IPS-NIHi11 (cell line): ENCODE measurements around the gene UBR4.

Experiments
- DNase-seq: peaks from one replicate; pipeline ENCODE4 v3.0.0; 2012; ENCODE audit warnings: mixed read lengths, low spot score

The UBR4 gene

DNA sequence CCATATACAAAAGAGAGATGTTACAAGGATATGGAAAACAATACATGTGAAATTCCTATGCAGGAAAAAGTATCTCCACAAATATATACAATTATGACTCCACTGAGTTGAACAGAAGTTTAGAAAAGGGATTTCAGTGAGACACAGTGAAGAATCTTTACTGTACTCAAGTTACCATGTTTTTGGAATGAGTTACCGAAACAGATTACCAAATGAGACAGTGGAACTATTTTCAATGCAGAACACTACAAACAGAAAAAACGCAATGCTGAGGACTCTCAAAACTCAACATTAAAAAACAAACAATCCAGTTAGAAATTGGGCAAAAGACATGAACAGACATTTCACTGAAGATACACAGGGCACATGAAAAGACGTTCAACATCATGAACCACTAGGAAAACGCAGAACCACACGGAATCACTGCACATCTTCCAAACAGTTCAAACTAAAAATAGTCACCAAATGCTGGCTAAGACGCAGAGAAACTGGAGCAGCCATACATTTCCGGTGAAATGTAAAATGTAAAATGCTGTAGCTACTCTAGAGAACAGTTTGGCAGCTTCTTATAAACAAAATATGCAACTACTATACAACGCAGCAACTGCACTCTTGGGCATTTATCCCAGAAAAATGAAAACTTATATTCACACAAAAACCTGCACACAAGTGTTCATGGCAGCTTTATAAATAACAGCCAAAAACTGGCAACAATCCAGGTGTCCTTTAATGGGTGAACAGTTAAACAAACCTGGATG, 118.7 kb downstream of the UBR4 start:
- DNase-seq, result no peak

DNA sequence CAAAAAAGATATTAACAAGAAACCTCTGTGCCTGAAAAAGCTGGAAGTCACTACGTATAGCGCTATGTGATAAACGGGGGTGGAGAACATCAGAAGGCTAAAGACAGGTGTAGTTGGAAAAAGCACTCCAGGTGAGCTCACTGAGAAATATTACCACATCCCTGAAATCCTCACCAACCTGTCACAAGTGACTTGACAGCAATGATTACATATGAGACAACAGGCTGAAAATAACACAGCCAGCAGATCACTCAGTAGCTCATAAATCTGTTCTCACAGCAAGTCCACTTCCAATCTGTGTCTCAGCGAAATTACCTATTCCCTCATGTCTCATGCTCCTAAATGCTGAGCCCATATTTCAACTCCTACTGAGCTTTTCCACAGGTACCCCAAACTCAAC, 120.5 kb downstream of the UBR4 start:
- DNase-seq, result no peak

DNA sequence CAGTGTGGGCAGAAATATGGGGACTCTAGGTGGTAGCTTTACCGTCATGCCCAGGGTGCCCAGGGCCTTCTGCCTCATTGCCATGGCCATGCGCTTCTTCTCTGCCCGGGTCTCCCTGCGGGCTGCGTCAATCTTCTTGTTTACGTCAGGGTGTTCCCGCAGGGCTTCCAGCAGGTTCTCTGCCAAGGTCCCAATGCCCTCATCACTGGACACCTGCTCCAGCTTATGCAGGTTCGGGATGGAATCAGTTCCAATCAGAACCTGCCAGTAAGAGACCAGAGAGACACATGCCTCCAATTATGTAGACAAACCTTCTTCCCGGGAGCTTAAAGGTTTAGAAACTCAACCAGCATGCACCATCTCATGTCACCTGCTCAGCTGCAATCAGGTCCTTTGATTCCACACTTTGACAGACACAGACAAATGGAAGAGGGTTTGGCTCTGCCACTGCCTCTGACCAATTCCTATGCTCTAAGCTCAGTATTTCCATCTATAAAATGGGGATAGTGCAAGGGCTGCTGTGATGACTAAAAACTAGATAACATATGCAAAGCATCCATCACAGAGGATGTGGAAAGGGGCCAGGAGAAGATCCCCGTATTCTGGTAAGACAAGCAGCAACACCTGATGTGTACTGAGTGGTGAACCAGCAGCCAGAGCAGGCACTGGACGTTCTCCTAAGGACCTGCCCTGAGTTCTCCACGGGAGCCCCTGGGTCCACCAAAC, 121.2 kb downstream of the UBR4 start:
- no peak for DNase-seq

DNA sequence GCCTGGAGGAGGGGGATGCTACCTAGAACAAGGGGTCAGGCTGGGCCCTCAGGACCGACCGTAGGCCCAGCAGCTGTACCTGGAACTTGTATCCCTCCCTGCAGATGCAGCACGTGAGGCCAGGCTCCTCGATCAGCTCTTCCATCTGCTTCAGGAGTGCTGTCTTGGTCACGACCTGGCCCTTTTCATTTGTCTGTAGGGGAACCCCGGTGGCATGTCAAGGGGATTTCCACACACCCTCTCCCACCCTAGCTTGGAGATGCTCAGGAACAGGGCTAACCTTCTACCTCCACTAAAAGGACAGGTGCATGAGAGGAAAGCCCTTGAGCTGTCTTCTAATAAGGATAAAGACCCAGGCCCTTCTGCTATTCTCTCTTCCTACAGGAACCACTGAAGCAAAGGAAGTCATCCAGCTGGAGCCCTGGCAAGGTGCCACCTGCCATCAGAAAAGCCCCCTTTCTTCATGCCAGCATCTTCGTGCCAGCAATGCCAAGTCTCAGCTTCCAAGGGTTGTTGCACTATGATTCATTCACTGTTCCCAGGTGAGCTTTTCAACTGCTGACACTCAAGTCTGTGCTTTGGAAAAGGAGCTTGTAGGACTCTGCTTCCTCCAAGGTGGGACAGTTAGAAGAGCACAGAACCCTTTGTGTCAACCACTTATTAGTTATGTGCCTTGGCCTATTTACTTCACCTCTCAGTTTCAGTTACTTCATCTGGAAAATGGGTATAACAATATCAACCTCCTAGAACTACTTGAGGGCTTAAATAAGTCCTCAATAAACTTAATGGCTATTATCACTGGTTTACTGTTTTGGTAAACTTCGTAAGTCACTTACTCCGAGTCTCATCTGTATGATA, 122.1 kb downstream of the UBR4 start:
- no peak for DNase-seq

DNA sequence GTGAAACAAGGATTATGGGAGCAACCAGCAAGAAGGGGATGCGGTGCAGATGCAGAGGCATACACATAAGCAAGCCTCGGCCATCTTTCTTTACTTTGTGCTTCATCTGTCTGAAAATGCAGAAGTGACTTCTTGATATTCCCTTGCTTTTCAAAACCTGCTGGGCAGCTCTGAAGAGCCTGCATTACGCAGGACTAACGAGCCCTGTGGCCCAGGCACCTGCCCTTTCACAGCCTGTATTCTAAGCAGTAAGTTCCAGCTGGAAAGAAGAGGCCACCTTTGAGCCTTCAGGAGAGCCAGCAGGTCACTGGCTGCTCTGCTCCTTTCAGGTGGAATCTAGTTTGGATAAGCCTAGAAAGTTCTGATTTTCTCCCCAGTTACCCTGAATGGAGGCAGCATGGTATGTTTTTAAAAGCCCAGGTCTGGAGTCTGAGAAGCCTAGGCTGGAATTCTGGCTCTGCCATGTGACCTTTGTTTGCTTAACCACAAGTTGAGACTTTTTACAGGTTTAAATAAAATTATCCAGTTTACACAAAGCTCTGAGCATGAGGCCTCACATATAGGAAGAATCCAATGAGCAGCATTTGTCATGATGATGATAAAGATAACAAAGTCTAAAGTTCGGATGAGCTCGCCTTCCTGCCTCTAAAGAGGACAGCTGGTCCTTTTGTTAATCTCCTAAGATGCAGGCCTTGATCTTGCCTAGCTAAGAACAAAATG, 122.9 kb downstream of the UBR4 start:
- no peak for DNase-seq

DNA sequence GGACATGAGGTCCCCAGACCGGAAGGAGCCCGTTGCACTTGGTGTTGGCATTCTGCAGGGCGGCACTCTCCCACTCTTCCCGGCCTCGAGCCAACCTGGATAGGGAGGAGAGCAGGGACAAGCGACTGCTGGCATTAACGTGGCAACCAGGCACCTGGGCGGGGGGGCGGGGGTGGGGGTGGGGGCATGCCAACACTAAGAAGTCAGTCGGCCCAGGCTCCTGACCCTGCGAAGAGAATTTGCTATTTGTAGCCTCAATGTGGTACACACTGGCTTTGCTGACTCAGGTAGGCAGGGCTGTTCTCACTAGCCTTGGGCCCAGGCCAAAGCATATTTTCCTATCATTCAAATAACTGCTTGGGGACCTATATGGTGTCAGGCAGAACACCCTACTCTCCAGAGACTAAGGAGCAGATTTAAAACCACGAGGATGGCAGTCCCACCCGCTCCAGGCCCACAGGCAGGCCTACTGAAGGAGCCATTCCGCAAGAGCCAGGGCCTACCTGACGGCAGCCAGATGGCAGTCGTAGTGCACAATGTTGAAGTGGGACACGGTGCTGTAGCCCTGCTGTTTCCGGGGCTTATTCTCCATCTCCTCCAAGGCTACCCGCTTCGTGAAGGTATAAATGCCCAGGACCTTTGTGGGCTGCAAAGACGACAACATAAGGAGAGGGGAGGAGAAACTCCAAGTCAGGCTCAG, 123.7 kb downstream of the UBR4 start:
- DNase-seq, result no peak

DNA sequence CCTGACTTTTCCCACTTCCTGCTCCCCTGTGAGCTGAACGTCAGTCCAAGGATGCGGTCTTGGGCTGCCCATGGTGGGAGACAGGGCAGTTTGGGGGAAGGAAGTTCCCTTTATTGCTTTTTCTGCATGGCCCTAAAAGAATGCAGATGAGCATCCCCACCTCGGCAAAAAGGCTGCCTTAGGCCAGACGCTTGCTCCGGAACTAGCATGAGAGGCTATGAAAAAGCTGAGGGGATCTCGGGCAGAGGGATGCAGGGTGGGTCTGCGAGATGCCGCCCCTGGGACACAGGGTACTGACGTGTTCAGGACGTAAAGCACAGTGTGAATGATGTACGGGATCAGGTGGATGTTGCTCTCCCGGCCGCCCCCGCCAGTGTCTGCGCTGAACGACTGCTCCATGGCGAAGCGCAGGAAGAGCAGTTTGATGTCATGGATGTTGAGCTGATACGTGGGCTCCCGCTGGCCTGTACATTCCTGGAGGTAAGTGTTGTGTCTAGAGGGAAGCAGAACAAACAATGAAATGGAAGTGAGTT, 125.8 kb downstream of the UBR4 start:
- DNase-seq, result no peak

DNA sequence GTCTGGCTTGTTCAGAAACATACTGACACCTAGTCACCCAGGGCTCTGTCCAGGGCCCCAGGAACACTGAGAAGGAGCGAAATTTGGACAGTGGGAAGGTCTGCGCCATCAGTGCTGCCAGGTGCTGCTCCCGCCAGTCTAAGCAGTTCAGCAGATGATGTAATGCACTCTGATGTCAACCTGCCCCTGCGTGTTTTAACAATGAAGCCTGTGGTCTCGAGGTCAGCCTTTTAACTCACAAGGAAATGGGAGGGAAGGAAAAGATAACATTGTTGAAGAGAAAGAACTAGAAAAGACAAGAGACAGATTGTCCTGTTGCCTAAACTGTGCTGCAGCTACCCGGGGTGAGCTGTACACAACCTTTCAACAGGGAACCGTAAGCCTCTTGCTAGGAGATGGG, 127.0 kb downstream of the UBR4 start:
- DNase-seq, result no peak

DNA sequence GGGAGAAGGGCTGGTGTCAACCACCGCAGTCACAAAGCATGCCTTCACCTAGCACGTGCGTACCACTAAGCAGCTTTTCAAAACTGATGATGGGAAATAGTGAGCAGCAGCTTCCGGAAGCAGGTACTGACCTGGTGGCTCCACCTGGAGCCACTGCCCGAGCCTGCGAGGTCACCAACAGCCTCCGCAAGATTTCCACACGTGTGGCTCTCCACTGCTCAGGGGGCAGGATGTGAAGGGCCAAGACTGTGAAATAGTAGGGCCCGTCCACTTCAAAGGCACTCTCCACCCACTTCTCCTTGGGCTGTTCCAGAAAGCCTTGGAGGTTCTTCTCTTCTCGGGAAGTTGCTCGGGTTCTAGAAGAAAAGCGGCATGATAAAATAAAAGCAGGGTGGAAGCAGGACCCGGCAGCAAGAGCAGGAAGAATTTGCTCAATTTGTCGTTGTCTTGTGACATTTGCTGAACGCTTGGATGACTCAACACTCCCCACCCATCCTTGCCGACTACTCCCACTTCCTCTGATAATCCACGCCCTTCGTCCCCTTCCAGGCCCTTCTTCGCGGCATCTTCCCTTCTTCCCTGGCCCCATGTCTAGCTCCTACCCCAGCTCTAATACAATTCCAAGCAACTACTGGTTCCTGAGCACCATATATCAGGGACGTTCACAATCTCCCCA, 128.7 kb downstream of the UBR4 start:
- DNase-seq, result no peak

DNA sequence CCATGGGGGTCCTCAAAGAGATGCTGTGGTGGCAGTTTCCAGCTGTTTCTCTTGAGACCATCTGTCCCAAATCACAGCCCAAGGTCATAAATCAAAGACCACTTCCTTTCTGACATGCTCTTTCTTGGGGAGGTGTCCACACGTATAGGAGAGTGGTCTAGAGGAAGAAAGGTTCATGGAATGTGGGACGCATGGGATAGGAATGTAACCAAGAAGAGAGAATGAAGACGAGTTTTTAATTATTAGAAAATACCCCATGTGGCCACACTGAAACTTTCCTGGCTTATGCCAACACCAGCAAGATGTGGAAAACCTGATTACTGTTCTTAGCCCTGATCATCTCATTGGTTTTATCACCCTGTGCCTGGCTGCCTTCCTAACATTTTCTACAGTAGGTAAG, 129.3 kb downstream of the UBR4 start:
- DNase-seq, result no peak

DNA sequence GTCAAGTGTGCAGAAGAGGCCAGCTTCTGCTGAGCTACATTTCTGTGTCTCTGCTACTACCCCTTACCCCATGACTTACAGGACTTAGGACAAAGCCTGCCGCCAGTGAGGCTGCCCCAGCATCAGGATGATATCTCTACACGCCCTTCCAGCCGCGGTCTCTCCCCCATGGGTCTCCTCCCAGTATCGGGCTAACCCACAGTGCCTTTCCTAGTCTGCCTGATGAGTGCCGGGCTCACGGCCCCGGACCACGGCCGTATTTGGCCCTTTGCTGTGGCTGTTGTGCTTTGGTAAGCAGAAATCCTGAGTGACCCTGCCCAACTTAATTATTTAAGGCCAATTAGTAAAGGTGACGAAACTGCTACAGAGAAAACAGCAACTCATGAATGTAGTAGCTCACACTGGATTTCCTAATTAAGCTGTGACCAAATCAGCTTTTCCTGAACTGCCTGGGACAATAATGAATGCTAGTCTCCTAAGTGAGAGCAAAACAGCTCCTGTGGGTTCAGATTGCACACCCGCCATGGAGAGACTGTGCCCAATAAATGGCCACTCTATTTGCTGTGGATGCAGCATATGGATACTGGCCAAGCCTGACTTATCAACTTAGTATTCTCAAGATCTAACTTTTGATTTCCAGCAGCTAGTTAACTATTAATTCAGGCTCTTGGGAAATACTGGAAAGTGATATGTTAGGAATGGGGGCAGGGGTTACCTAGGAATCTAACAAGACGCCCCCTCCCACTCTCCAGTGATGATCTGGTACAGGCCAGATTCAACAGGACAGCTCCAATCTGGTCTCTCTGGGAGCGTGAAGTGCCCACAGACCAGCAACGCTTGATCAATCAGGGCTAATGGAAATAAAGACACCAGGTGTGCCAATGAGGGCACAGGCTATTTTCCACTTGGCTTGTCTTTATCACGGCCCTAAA, 130.3 kb downstream of the UBR4 start:
- no peak for DNase-seq

DNA sequence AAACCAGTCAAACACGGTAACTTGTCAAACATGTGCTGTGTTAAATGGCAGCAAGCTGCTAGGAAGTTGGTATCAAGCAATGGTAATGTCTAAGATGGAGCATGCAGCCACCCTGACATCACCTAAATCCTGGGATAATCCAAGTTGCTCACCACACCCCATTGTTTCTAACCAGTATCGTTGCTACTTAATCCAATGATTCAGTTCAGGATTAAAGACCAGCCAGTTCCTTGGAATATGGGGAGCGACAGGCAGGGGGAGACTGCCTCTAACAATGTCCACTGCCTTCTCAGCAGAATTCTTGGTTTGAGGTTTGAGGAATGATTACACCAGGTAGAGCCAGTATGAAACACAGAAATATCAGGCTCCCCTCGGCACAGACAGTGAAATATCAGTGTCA, 131.5 kb downstream of the UBR4 start:
- no peak for DNase-seq

DNA sequence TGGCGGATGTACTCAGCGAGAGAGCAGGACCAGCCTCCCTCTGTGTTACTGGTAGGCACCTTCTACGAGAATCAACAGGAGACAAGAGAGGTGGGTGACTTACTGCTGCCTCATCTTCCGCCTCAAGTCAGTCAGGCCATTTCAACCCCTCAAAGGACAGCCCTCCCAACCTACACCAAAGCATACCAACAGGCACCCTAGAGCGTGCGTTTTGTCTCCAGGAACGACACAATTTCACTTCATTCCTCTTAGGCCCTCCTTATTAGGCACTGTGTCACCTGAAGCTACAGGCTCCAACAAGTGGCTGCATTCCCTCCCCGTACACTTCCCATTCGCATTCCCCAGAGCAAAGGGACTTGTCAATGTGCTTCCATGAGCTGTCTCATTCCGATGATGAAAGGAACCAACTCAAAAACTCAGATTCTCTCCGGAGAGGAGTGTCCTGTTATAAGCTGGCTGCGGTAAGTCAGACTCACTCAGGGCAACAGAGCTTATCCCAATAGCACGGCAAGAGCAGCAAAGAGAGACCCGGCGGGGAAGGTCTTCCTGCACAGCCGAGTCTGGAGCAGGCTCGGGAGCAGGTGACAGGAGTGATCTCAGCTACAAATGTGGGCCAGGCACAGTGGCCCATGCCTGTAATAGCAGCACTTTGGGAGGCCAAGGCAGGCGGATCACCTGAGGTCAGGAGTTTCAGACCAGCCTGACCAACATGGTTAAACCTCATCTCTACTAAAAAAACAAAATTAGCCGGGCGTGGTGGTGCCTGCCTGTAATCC, 133.0 kb downstream of the UBR4 start:
- DNase-seq, result no peak

DNA sequence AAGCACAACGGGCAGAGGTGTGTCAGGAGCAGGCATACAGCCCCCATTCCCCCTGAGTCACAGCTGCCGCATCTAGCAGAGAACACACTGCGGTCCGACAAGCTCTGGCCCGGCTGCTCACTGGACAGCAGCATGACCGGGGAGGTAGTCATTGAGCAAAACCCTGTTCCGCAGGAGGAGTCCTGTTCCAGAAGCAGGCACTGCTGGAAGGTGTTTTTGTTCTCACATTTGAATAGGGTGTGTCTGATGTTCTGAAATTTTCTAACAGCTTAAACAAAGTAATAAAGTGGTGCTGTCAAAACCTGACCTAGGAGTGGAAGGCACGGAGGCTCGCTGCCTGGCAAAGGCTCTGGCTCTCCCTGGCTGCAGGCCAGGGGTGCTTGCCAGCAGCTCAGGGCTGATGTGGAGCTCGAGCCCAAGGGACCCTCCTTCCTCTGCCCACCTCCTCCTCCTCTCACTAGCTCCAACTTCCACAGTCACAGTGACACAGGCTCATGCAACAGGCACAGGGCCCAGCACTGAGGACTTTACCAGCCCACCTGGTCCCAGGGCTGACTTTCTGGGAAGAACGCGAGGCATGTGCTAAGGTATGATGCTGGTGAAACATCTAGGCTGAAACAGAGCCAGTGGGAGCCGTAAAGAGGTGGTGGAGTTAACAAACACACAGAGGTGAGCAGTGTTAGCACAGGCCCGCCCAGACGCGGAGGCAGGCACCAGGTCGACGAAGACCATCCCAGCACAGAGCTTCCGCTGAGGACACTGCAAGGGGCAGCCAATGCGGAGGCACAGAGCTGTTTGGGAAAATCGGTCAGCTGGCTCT, 135.0 kb downstream of the UBR4 start:
- no peak for DNase-seq

DNA sequence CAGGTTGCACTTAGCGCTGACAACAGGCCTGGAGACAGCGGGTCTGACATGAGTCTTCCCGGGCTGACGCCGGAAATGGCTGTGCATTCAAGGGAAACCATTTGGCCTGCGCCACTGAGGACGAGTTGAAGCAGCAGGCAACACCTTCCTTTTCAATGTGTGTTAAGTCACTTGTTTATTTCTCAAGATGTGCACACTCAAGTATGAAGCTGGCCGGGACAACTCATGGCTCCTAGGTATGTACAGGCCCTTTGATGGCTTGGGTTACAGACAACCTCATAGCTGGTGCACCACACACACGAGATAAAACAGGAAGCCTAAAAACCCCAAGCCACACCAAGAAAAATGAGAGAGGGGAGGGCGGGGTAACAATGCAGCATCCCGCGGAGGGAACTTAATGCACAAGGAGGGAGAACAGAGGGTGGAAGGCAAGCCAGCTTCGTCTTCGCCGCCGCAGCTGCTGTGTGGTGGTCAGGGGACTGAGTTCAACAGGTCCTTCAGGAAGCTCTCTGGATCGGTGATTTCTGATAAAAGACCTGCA, 135.6 kb downstream of the UBR4 start:
- no peak for DNase-seq

DNA sequence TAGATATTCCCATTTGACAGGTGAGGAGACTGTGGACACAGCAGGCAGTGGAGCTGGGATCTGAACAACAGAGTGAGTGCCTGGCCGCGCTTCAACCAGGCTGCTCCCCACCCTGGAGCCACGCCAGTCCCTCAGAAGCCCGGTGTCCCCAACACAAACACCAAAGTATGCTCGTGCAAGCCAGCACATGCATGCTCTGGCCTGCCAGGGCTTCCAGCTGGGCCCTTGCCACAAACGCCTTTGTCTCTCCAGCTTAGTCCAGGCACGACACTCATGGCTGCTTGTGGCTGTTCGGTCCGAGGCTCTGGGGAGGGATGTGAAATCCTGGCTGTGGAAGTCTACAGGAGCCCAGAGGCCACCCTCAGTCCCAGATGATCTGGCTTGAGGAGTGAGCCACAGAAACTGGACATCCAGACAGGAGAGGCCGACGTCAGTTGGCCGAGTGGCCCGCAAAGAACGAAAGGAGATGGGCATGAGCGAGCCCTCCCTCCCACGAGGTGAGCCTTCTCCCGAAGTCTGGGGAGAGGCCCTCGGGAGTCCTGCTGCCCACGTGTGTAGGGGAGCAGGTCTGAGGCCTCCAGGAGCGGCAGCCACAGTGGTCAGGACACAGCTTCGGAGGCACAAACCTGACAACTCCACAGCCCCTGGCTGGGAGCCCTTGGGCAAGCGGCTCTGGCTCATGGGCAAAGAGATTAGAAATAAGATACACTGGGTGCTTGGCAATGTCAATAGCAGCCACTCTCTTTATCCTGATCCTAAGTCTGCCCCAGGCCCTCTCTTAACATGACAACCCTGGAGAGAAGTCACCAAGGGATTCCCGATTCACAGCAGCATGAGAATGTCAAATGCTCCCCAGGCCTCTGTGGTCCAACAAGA, 136.5 kb downstream of the UBR4 start:
- DNase-seq, result no peak
